ENCODE measurements around the gene RNU5D-1. TPM values are rescaled to one million over a fixed set of nuclear protein-coding genes. Genes with fewer than 3 reads are reported as not detected.

The RNU5D-1 gene
- total and polyA plus RNA-seq, 2 donors (not counting 1 experiment from before 2014, with no cell fraction given) = not detected

DNA sequence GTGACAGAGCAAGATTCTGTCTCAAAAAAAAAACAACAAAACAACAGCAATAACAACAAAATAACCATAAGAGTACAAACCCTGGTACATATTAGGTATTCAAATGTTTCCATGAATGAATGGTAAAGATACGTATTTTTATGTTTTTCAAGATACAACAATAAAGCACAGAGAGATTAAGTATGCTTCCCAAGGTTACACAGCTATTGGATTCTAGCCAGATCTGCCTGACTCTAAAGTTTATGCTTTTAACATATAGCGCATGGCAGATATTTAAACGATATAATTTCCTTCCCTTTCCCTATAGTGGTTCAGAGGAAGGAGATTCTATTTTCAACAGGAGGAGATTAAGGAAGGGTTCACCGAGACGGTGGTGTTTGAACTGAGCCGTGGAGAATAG is 25.5 kb downstream of the RNU5D-1 start:
- WGBS (ENCODE audit: insufficient coverage) = 93% methylated on average over 3 of the region's 6 CpGs
- ATAC-seq (ENCODE audit: low read depth) (no peak), DNase-seq (no peak)
- ChIA-PET POLR2A (no interaction called here), CTCF (no interaction called here)
- Mint-ChIP-seq H3K4me3 (no peak overlapping the region), H3K27me3 (no peaks in the 10 kb centered on the region), H3K4me1 (peaks cover 15% of the 10 kb centered on the region), H3K27ac (no peak overlapping the region), H3K9me3 (ENCODE audit: insufficient read depth) (no peaks in the 10 kb centered on the region)
- Histone ChIP-seq H3K9ac (ENCODE audit: low read length) (no peak overlapping the region), H3K36me3 (replicated peaks in 1 of 2; ENCODE audit: control extremely low read depth in 1 of 2, control insufficient read depth in 1 of 2, extremely low read depth in 1 of 2, insufficient read depth in 2 of 2, low read length in 1 of 2) (no peaks in the 10 kb centered on the region), H3K27me3 (replicated peaks in 1 of 4; ENCODE audit: control extremely low read depth in 1 of 4, control insufficient read depth in 3 of 4, insufficient read depth in 4 of 4, low read length in 3 of 4) (no peaks in the 10 kb centered on the region), H4K20me1 (ENCODE audit: control insufficient read depth, insufficient read depth, low read length, poor library complexity, severe bottlenecking) (no peaks in the 10 kb centered on the region), H3K4me3 (ENCODE audit: control extremely low read depth in 1 of 5, extremely low read depth in 1 of 5, insufficient read depth in 1 of 5, low read depth in 2 of 5, low read length in 4 of 5) (no peak overlapping the region), H3K79me2 (ENCODE audit: control insufficient read depth, insufficient read depth, low read length) (peaks cover 9% of the 10 kb centered on the region), H3K4me2 (replicated peaks; ENCODE audit: low read depth, low read length, poor library complexity, severe bottlenecking) (no peak overlapping the region), H2AFZ (ENCODE audit: insufficient read depth, low read depth, low read length, poor library complexity, severe bottlenecking) (no peak overlapping the region), H3K9me3 (ENCODE audit: control extremely low read depth in 1 of 3, control insufficient read depth in 2 of 3, insufficient read depth in 1 of 3, low read length in 2 of 3) (no peaks in the 10 kb centered on the region), H3K27ac (ENCODE audit: low read length in 2 of 2) (no peak overlapping the region), H3K4me1 (ENCODE audit: control insufficient read depth in 2 of 2, insufficient read depth in 2 of 2, low read length in 2 of 2) (peaks cover 9 to 13% of the 10 kb centered on the region in 2 donors)
- intact Hi-C loops (cut with micrococcal nuclease) = no loop called here
- TF ChIP-seq, protein P1, sequence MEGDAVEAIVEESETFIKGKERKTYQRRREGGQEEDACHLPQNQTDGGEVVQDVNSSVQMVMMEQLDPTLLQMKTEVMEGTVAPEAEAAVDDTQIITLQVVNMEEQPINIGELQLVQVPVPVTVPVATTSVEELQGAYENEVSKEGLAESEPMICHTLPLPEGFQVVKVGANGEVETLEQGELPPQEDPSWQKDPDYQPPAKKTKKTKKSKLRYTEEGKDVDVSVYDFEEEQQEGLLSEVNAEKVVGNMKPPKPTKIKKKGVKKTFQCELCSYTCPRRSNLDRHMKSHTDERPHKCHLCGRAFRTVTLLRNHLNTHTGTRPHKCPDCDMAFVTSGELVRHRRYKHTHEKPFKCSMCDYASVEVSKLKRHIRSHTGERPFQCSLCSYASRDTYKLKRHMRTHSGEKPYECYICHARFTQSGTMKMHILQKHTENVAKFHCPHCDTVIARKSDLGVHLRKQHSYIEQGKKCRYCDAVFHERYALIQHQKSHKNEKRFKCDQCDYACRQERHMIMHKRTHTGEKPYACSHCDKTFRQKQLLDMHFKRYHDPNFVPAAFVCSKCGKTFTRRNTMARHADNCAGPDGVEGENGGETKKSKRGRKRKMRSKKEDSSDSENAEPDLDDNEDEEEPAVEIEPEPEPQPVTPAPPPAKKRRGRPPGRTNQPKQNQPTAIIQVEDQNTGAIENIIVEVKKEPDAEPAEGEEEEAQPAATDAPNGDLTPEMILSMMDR (IDR thresholded peaks at IDR 0.05) = no peak

DNA sequence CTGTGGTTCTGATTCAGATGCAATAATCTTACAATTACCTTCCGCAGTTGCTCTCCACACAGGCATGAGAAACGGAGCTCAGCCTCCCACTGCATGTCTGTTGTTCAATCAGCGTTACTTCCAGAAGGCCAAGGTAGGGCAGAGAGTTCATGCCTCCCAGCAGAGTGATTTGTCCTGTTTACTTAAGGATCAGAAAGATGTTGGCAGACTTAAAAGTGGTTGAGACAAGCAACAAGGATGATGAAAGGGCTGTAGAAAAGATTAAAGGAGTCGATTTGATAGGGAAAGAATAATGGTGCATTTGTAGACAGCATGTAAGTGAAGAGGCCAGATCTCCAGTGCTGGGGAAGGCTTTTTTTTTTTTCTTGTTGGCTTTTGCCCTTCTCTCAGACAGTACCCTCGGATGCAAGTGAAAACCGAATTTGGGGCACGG is 29.8 kb downstream of the RNU5D-1 start:
- H2AFZ ChIP-seq (ENCODE audit: insufficient read depth, low read depth, low read length, poor library complexity, severe bottlenecking) = no peak overlapping the region
- no peak overlapping the region for H3K9ac ChIP-seq (ENCODE audit: low read length)
- ChIA-PET CTCF (interaction anchor here (0.7 kb wide), 1 partner anchor 28 kb away, joined by 3 read pairs; no protein-coding TSS in a partner anchor), POLR2A (interaction anchor here (0.5 to 0.7 kb wide), 3 partner anchors 20 to 265 kb away, joined by 3 to 4 read pairs (median 4); partner anchors contain the start of gene TMEM53)
- Mint-ChIP-seq H3K27ac (no peak overlapping the region), H3K27me3 (no peaks in the 10 kb centered on the region), H3K9me3 (ENCODE audit: insufficient read depth) (no peaks in the 10 kb centered on the region), H3K4me1 (peaks cover 22% of the 10 kb centered on the region), H3K4me3 (no peak overlapping the region)
- WGBS (ENCODE audit: insufficient coverage) = 95% methylated on average over 7 of the region's 7 CpGs
- H3K4me3 ChIP-seq (ENCODE audit: control extremely low read depth in 1 of 5, extremely low read depth in 1 of 5, insufficient read depth in 1 of 5, low read depth in 2 of 5, low read length in 4 of 5) = no peak overlapping the region
- H3K27ac ChIP-seq (ENCODE audit: low read length in 2 of 2) = no peak overlapping the region
- H3K27me3 ChIP-seq (replicated peaks in 1 of 4; ENCODE audit: control extremely low read depth in 1 of 4, control insufficient read depth in 3 of 4, insufficient read depth in 4 of 4, low read length in 3 of 4) = no peaks in the 10 kb centered on the region
- no peaks in the 10 kb centered on the region for H3K9me3 ChIP-seq (ENCODE audit: control extremely low read depth in 1 of 3, control insufficient read depth in 2 of 3, insufficient read depth in 1 of 3, low read length in 2 of 3)
- H4K20me1 ChIP-seq (ENCODE audit: control insufficient read depth, insufficient read depth, low read length, poor library complexity, severe bottlenecking) = no peaks in the 10 kb centered on the region
- H3K36me3 ChIP-seq (replicated peaks in 1 of 2; ENCODE audit: control extremely low read depth in 1 of 2, control insufficient read depth in 1 of 2, extremely low read depth in 1 of 2, insufficient read depth in 2 of 2, low read length in 1 of 2) = no peaks in the 10 kb centered on the region
- no peak overlapping the region for H3K4me2 ChIP-seq (replicated peaks; ENCODE audit: low read depth, low read length, poor library complexity, severe bottlenecking)
- intact Hi-C loops (cut with micrococcal nuclease) = no loop called here
- H3K4me1 ChIP-seq (ENCODE audit: control insufficient read depth in 2 of 2, insufficient read depth in 2 of 2, low read length in 2 of 2) = peaks cover 27% of the 10 kb centered on the region in 2 donors
- TF ChIP-seq, protein P1 (IDR thresholded peaks at IDR 0.05) = no peak
- TF ChIP-seq EZH2 (IDR thresholded peaks at IDR 0.05; ENCODE audit: borderline replicate concordance, insufficient read depth, low read depth, low read length, poor library complexity, severe bottlenecking) = no peak
- no peak for DNase-seq
- ATAC-seq (ENCODE audit: low read depth) = no peak
- no peaks in the 10 kb centered on the region for H3K79me2 ChIP-seq (ENCODE audit: control insufficient read depth, insufficient read depth, low read length)
